ENCODE measurements around the gene MBP.
"Not testable (repeated sequence)": the region's sequence is repeated elsewhere in the genome, so short reads cannot be mapped to it uniquely, and the experiment has no call there.

MBP gene

DNA sequence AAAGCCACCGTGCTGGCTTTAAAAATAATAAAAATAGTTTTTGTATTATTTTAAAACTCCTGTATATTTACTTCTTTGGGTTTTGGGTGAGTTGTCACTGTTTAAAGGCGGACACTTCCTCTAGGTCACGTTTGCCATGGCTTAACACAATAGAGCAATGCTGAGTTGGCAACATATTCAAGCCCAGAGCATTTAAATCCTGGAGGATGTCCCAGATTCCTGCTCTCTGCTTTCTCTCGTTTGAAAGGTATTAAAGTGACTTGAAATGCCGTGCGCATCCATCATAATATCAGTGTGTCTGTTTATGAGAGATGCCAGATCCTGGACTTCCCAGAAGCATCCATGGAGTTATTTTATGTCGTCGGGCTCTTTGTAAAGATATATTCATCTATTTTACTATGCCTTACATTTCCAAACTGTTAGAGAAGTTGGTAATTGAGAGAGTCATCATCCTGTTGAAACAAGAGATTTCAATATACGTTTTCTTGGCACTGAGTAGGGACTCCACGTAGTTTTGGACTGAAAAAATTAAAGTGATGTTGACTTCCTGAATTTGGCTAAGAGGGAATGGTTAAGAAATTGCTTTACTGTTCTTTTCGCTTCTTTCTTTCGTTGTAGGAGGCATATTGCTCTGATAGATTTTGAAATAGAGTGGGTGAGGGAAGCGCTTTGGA, 159.6 kb downstream of the MBP start:
- DNase-seq (ENCODE audit: low read depth in 2 of 2), result no peak

DNA sequence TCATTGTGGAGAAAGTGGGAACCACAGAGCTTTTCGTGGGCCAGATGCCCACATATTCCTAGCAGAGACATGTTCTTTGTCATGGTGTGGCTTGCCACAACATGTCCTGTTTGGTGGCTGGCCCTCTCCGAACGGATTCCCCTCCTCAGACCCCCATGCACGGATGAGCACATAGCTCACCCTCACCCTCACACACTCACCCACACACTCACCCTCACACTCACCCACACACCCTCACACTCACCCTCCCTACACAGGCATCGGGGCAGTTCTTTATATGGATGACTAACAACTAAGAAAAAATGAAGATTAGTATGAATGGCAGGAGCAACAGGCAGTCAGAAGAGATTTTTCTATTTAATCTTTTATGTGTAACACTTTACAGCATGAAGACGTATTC, 160.3 kb downstream of the MBP start:
- DNase-seq (ENCODE audit: low read depth in 2 of 2), result no peak

DNA sequence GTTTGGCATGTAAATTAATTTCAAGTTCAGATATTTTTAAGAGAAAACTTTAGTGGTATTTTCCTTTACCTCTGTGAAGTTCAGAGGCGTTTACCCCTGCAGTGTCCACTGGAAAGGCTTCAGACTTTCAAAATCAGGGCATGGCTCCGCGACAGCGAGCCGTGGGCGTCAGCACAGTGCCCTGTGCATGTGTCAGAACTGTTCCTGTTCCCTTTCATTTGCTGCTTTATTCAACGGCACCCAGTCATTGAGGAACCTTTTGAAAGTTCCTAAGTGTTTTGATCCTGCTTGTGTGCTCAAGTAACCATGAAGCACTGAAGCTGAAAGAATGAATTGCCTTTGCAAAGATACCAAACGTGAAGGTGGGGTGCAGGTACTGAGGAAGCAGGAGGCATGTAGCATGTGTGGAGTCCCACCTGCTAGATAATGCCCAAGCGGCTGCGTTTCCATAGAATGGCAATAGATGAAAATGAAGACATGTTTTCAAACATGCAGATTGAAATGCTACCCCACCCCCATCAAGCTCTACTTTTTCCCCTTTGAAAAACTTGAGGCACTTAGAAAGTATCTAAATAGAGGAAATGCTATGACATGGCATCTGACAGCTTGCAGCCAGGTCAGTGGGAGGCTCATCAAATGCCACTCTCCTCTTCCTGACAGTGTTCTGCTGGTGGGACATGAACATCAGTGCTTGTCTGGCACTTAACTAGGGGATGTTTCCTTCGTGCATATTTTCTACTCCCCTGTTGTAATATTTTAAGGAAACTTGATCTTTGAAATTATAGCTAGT, 161.6 kb downstream of the MBP start:
- no peak for DNase-seq (ENCODE audit: low read depth in 2 of 2)

DNA sequence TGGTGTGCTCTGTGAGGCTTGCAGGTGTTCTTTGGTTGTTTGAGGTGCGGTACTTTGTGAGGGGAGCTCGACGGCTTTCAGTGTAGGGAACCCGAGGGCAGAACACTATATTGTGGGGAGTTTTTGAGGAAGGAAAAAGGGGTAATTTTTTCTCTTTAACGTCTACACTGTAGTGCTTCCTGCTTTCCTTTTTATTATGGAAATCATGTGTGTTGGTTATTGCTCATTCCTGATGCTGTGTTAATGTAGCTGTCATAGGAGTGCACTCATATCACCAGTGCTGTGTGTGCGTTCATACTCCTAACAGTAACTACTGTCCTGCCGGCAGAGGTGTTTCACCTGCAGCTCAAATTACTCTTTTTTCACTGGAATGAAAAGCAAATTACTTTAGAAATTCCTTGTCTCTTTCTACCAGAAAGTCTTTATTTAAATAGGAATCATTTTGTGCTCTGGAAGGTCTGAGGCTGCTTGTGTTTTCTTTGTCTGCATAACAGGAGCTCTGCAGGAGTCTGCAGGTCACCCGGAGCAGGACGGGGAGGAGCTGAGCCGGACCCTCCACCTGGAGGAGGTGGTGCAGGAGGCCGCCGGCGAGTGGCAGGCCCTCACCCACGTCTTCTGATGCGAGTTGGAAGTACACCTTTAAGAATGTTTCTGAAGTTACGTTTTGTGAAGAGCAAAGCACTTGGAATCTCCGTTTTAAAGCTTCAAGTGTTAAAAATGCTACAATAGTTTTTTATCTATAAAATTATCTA, 164.7 kb downstream of the MBP start:
- no peak for DNase-seq (ENCODE audit: low read depth in 2 of 2)

DNA sequence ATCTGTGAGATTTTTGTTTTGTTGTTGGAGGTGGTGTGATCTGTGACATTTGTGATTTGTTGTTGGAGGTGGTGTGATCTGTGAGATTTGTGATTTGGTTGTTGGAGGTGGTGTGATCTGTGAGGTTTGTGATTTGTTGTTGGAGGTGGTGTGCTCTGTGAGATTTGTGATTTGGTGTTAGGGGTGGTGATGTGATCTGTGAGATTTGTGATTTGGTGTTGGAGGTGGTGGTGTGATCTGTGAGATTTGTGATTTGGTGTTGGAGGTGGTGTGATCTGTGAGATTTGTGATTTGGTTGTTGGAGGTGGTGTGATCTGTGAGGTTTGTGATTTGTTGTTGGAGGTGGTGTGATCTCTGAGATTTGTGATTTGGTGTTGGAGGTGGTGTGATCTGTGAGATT, 165.3 kb downstream of the MBP start:
- not testable (repeated sequence) for DNase-seq (ENCODE audit: low read depth in 2 of 2)

DNA sequence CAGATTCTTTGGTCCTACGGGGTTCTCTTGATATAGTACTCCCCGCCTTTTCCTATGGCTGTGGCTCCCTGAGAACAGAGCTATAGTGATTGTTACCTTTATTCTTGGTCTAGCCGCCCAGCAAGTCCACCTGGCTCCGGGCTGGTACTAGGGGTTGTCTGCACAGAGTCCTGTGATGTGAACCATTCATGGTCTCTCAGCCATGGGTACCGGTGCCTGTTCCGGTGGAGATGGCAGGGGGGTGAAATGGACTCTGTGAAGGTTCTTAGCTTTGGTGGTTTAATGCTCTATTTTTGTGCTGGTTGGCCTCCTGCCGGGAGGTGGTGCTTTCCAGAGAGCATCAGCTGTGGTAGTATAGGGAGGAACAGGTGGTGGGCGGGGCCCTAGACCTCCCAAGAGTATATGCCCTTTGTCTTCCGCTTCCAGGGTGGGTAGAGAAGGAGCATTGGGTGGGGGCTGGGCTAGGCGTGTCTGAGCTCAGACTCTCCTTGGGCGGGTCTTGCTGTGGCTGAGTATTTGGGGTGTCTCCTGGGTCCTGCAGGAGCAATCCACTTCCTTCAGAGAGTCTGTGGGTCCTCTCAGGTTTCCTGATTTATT, 166.9 kb downstream of the MBP start:
- not testable (repeated sequence) for DNase-seq (ENCODE audit: low read depth in 2 of 2)

DNA sequence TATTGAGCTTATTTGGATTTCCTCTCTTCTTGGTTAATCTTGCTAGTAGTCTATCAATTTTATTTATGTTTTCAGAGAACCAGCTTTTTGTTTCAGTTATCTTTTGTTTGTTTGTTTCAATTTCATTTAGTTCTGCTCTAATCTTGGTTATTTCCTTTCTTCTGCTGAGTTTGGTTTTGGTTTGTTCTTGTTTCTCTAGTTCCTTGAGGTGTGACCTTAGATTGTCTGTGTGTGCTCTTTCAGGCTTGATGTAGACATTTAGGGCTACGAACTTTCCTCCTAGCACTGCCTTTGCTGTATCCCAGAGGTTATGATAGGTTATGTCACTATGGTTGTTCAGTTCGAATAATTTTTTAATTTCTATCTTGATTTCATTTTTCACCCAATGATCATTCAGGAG, 168.6 kb downstream of the MBP start:
- no peak for DNase-seq (ENCODE audit: low read depth in 2 of 2)

DNA sequence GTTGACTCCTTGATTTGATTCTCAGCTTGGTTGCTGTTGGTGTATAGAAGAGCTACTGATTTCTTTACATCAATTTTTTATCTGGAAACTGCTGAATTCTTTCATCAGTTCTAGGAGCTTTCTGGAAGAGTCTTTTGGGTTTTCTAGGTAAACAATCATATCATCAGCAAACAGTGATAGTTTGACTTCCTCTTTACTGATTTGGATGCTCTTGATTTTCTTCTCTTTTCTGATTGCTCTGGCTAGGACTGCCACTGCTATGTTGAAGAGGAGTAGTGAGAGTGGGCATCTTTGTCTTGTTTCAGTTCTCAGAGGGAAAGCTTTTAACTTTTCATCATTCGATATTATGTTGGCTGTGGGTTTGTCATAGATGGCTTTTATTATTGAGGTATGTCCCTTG, 169.7 kb downstream of the MBP start:
- no peak for DNase-seq (ENCODE audit: low read depth in 2 of 2)

DNA sequence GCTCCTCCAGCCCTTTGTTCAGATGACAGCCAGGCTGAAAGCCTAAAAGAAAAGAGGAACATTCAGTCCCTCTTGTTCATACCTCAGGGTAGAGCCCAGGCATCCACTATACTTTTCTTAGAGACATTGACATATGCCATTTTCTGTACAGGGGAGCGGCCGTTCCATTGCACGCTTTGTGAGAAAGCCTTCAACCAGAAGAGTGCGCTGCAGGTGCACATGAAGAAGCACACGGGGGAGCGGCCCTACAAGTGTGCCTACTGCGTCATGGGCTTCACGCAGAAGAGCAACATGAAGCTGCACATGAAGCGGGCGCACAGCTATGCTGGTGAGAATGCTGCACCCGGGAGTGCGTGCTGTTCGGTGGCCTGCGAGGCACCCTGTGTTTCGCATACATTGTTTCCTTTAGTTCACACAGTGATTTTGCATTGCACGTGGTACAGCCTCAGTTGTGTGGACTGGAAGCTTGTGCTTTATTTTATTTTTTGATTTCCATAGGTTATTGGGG, 172.0 kb downstream of the MBP start:
- DNase-seq (ENCODE audit: low read depth in 2 of 2), result no peak

DNA sequence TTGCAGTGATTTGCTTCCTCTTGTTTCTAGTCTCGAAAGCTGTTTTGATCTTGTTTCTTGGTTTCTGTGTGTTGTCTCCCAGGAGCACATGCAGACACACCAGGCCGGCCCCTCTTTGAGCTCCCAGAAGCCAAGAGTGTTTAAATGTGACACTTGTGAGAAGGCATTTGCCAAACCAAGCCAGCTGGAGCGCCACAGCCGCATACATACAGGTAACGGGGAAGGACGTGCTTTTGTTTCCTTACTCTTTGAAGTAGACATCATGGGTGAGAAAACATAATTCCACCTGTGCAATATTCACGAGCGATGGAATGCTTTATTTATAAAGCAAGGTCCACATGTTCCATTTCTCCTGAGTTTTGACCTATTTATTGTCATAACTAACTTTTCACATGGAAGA, 173.0 kb downstream of the MBP start:
- DNase-seq (ENCODE audit: low read depth in 2 of 2), result no peak

DNA sequence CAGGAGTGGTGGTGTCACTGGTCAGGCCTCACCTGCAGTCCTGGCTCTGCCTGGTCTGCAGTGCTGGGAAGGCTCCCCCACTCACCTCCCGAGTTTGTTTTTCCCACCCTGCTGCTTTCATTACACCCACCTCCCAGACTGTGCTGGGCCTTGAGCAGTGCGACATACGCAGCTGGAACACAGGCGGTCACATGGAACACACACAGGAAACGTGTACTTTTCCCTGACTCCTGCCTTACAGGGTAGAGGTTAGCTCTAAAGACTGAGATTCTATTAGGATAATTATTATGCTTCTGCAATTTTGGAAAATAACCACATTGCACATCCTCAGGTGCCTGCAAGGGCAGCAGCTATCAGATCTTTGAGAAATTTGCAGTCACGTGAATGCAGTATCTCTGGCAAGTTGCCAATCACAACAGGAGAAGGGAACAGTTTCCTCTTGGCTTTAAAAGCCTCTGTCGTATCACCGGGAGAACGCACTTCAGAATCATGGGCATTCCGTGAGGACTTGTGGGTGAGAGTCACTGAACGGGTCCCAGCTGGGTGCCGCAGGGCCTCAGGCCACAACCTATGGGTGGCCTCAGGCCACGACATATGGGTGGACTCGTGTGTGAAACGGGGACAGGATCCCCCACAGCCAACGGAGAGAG, 173.8 kb downstream of the MBP start:
- DNase-seq (ENCODE audit: low read depth in 2 of 2), result no peak

DNA sequence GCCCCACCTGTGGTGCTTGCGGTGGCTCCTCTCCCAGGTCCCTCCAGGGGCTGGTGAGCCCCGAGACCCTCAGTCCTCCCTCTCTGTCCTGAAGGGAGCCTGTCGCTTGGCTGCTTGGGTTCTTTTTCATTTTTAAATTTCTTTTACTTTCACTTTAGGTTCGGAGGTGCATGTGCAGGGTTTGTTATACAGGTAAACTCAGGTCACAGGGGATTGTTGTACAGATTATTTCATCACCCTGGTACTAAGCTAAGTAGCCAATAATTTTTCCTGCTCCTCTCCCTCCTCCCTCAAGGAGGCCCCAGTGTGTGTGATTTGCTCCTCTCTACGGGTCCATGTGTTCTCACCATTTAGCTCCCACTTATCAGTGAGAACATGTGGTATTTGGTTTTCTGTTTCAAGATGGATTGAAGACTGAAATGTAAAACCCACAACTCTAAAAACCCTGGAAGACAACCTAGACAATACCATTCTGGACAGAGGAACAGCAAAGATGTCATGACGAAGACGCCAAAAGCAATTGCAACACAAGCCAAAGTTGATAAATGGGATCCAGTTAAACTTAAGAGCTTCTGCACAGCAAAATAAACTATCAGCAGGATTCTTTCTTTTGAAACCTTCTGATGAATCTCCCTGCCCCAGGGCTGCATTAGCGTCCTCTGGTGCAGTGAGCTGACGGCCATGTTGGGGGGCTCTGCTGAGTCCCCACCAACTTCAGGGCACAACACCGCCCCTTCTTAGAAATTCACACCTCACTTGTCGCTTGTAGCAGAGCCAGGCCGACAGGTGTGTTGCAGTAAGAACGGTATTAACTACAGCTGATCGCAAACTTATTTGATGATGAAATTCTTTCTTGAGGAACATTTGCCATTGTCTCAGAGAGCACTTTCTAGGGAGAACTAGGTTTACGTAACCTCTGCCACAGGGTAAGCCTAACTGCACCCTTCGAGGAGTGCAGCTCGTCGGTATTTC, 174.9 kb downstream of the MBP start:
- no peak for DNase-seq (ENCODE audit: low read depth in 2 of 2)

DNA sequence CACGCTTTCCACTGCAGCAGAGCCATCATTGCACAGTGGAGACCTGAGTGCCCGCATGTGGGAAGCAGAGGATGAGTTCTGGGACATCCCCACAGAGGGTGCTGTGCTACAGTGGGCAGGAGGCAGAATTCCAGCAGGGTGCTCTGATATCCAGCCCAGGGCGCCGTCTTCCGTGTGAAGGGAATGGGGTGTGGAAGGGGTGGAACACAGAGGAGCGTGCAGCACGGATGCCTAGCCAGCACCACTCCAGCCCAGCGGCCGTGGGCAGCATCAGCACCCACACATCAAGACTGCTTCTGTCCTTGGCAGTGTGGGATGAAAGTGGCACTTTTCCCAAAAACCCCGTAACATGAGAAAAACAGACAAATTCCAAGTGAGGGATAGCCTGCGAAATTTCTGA, 175.9 kb downstream of the MBP start:
- DNase-seq (ENCODE audit: low read depth in 2 of 2), result no peak

DNA sequence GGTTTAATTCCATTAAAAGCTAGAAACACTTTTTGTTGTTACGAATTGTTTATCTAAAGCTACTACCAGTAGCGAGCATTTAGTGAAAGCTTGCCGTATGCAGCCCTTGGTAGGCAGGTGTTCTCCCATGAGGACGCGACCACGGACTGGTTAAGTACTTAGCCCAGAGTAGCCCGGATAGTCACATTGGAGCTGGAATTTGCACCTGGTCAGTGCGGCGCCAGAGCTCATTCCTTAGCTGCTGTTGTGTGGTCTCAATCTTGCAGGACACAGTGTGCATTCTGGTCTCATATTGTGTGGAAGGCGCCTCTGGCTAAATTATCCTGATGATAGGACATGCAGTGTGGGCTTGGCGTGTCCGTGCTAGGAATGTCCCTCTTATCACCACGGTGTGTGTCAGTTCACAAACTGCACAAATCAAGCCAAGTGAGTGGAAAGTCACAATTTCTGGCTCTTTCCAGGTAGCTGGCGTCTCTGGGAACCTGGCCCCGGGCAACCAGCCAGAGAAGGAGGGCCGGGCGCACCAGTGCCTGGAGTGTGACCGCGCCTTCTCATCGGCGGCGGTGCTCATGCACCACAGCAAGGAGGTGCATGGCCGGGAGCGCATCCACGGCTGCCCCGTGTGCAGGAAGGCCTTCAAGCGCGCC, 176.9 kb downstream of the MBP start:
- no peak for DNase-seq (ENCODE audit: low read depth in 2 of 2)

DNA sequence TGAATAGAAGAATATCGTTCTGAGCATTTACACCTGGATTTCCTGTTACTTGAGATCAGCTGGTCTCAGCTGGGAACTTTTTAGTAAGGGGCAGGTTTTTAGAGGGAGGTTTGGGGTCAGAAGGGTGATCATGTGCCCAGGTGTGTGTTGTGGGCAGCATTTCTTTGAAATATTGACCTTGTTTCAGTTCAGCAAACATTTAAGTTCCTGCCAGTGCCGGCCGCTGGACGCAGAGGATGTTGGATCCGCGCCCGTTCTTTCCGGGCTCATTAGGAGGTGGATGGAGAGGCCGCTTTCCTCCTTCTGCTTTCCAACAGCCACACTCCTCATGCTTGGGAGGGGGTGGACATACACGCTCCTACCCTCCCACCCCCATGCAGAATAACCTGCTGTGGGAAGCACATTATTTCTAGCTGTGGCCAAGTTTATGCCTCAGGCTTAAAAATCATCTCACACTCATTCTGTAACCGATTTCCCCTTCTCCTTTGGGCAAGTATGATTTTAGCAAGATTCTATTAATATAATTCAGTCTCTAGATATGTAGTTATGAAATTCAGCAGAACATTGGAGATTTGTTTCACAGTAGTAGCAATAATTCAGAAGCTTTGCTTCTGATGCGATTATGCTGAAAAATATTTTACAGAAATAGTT, 178.9 kb downstream of the MBP start:
- no peak for DNase-seq (ENCODE audit: low read depth in 2 of 2)

DNA sequence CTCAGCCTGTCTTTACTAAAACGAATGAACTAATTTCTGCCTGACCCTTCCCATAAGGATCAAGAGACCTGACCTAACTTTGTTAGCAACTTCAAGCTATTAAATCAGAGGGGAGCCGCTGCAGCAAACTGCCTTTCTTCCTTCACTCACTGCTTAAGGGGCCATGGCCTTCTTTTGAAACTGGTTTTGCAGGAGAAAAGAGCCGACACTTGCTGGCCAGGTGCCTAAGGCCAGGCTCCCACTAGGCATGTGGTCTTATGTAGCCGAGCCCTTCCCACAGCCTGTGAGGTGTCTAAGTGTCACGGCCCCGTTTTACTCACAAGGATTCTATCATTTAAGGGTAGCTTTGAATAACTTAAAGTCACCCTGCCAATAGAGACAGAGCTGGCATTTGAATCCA, 179.4 kb downstream of the MBP start:
- DNase-seq (ENCODE audit: low read depth in 2 of 2), result no peak

DNA sequence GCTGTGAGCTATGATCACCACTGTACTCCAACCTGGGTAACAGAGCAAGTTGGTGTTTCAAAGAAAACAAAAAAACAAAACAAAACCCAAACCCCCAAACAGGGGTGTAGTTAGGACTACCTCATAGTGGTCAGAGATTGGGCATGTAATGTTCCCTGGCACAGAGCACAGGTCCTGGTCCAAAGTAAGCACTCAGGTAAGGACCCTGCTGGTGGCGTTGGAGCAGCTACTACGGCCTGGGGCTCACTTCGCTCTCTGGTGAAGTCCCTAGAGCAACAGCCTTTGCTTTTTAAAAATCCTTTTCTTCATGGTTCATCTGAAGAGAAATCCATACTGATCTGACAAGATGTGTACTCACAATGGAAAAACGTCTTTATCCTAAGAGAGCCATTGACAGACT, 179.8 kb downstream of the MBP start:
- DNase-seq (ENCODE audit: low read depth in 2 of 2), result no peak

DNA sequence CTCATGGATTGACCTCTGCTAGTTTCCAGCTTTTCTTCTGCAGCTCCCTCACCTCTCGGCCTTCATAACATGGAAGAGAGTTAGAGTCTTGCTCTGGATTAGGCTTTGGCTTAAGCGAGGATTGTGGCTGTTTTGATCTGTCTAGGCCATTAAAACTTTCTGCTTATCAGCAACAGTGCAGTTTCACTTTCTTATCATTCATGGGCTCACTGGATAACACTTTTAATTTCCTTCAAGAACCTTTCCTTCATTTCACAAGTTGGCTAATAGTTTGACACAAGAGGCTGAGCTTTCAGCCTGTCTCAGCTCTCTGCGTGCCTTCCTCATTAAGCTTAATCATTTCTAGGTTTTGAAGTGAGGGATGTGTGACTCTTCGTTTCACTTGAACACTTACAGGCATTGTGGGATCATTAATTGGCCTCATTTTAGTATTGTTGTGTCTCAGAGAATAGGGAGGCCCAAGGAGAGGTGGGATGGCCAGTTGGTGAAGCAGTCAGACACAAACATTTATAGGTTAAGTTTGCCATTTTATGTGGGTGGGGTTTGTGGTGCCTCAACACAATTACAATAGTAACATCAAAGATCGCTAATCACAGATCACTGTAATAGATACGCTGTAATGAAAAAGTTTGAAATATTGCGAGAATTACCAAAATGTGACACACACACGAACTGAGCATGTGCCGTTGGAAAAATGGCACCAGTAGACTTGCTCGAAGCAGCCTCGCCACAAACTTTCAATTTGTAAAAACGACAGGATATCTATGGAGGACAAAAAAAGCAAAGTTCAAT, 180.9 kb downstream of the MBP start:
- no peak for DNase-seq (ENCODE audit: low read depth in 2 of 2)

DNA sequence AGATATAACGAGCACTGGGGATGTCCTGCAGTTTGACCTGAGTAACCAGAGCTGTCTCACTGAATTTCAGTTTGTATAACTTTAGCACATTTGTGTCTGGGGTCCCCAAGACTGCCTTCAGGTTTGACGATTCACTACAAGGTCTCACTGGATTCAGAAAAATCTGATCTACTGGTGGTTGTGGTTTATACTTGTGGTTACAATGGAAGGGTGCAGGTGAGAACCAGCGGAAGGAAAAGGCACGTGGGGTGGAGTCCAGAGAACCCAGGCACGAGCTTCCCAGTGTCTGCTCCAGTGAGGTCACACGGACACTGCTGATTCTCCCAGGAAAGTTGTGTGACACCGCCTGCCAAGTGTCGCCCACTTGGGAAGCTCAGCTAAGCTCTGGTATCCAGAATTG, 184.2 kb downstream of the MBP start:
- DNase-seq (ENCODE audit: low read depth in 2 of 2), result no peak
